Common myeloid progenitor, CD34-positive (primary cell): ENCODE results near the gene CLECL1.
"Not testable (repeated sequence)": the region's sequence is repeated elsewhere in the genome, so short reads cannot be mapped to it uniquely, and the experiment has no call there.

Experiments
- CTCF ChIA-PET: fragments of 350-600 bp; sonication (Branson Sonifier 250); formaldehyde crosslinking; loops from one replicate; lab custom pipeline; 2021; ENCODE audit warnings: antibody characterized with exemption; lab: Charles Lee
- POLR2A ChIA-PET: fragments of 350-600 bp; sonication (Branson Sonifier 250); formaldehyde crosslinking; loops from one replicate; lab custom pipeline; 2021; ENCODE audit warnings: antibody characterized with exemption; lab: Charles Lee
- DNase-seq, 3 donors: peaks; one replicate each; pipeline versions ENCODE4 v3.0.0 to v3.0.0-alpha.2; 2013
- H3K27ac ChIP-seq, 2 experiments: 1 replicate in 1 of 2; 2 replicates in 1 of 2; pipeline ENCODE4 v1.7.0; 2013; ENCODE audit warnings: inconsistent platforms in 2 of 2, low read length in 2 of 2, mild to moderate bottlenecking in 2 of 2, low read depth in 1 of 2, moderate library complexity in 1 of 2; ENCODE audit not compliant: severe bottlenecking in 2 of 2, insufficient read depth in 1 of 2, poor library complexity in 1 of 2
- H3K27me3 ChIP-seq, 5 experiments: replicated peaks in 2 of 5; 1 replicate in 3 of 5; 2 replicates in 2 of 5; pipeline versions ENCODE4 v1.6.1 to v1.7.0; 2013; ENCODE audit warnings: low read length in 4 of 5, mild to moderate bottlenecking in 2 of 5, moderate library complexity in 2 of 5, inconsistent platforms in 1 of 5; ENCODE audit not compliant: insufficient read depth in 5 of 5, control insufficient read depth in 4 of 5
- H3K36me3 ChIP-seq, 4 experiments: 1 replicate in 2 of 4; 2 replicates in 2 of 4; pipeline versions ENCODE4 v1.6.1 to v1.7.0; 2013; ENCODE audit warnings: low read length in 3 of 4, control low read depth in 1 of 4, mild to moderate bottlenecking in 1 of 4; ENCODE audit not compliant: control insufficient read depth in 4 of 4, insufficient read depth in 4 of 4
- H3K4me1 ChIP-seq, 4 experiments: 1 replicate in 3 of 4; 2 replicates in 1 of 4; pipeline versions ENCODE4 v1.6.1 to v1.7.1; 2013; ENCODE audit warnings: low read length in 3 of 4, mild to moderate bottlenecking in 3 of 4, control low read depth in 1 of 4, inconsistent platforms in 1 of 4, moderate library complexity in 1 of 4; ENCODE audit not compliant: control insufficient read depth in 4 of 4, insufficient read depth in 4 of 4; ENCODE audit errors: control extremely low read depth in 1 of 4
- H3K4me3 ChIP-seq, 7 experiments: 1 replicate in 4 of 7; 2 replicates in 3 of 7; pipeline versions ENCODE4 v1.5.1 to v1.7.0; 2013; ENCODE audit warnings: mild to moderate bottlenecking in 7 of 7, low read length in 6 of 7, moderate library complexity in 6 of 7, inconsistent platforms in 2 of 7, low read depth in 2 of 7, control low read depth in 1 of 7; ENCODE audit not compliant: insufficient read depth in 4 of 7, control insufficient read depth in 1 of 7; ENCODE audit errors: extremely low read depth in 1 of 7
- H3K9me3 ChIP-seq, 5 experiments: 1 replicate in 4 of 5; 2 replicates in 1 of 5; pipeline versions ENCODE4 v1.6.1 to v1.7.1; 2013; ENCODE audit warnings: low read length in 4 of 5, mild to moderate bottlenecking in 2 of 5, inconsistent platforms in 1 of 5, low read depth in 1 of 5, moderate library complexity in 1 of 5; ENCODE audit not compliant: control insufficient read depth in 4 of 5, insufficient read depth in 2 of 5; ENCODE audit errors: control extremely low read depth in 1 of 5
- WGBS: methylation state at CpG from one replicate; pipeline ENCODE4 v1.1.5; 2013; ENCODE audit not compliant: insufficient coverage; 5-methylcytosine and 5-hydroxymethylcytosine counted together

Gene CLECL1

DNA sequence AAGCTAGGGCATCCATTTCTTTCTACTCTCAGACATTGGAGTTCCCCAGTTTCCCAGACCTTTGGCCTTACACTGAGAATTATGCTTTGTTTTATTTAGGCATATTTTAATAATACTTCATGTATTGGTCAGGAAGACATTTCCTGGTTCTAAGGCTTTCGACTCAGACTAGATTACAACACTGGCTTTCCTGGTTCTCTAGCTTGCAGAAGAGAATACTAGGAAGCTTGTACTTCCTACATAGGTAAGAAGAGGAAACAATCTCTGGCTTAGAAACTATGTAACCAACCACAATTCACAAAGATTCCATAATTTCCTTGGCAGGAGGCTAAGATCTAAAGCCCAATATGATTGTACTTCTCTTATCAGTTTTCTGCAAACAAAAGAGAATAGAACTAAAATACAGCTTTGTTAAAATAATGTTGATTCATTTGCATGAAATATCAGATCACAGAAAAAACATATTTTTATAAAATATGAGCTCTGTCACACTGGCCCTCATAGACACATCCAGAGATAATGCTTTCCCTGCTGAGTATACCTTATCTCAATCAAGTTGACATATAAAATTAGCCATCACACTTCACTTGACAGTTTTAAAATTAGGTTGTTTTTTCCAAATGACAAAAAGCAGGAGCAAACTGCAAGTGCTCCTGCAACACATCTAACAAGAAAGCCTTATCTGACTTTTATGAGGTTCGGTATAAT, 32.8 kb downstream of the CLECL1 start:
- H3K27ac ChIP-seq = no peak overlapping the region
- H3K9me3 ChIP-seq = peaks cover 0 to 10% (median 0%) of the 10 kb centered on the region in 5 experiments
- POLR2A ChIA-PET = no interaction called here
- H3K36me3 ChIP-seq = peaks cover 2 to 14% (median 4%) of the 10 kb centered on the region in 4 experiments
- CTCF ChIA-PET = interaction anchor here (1.0 to 1.8 kb wide), 3 partner anchors 8 to 66 kb away, joined by 4 to 8 read pairs (median 5); no protein-coding TSS in a partner anchor
- no peak overlapping the region for H3K4me3 ChIP-seq
- peaks cover 2 to 39% (median 14%) of the 10 kb centered on the region in 4 experiments for H3K4me1 ChIP-seq
- H3K27me3 ChIP-seq = no peaks in the 10 kb centered on the region
- no peak for DNase-seq
- WGBS = 71% methylated on average over 1 of the region's 2 CpGs

DNA sequence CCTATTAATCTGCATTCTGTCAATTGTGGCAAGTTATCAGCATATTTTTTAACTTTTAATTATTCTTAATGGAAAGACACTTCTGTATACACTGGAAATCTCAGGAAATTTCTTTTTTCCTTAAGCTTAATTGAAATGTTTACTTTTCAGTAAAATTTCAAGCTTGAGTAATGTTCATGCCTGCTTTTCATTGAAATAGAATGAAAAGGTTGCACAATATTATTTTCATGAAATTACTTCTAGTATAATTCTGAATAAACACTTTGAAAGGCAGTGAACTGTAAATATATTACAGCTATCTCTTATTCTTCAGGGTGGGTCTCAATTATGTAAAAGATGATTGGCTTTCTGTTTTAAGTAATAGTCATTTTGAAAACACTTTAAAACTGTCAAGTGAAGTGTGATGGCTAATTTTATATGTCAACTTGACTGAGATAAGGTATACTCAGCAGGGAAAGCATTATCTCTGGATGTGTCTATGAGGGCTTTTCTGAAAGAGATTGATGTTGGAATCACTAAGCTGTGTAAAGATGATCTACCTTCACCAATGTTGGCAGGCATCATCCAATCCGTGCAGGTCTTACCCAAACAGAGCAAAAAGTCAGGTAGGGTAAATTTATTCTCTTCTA, 33.5 kb downstream of the CLECL1 start:
- Histone ChIP-seq H3K36me3 (peaks cover 7 to 17% (median 9%) of the 10 kb centered on the region in 4 experiments), H3K27me3 (no peaks in the 10 kb centered on the region), H3K4me3 (no peak overlapping the region), H3K9me3 (peaks cover 0 to 10% (median 0%) of the 10 kb centered on the region in 5 experiments), H3K4me1 (peaks cover 2 to 42% (median 16%) of the 10 kb centered on the region in 4 experiments), H3K27ac (no peak overlapping the region)
- WGBS = no CpG with 5 or more reads among the region's 1 CpG
- ChIA-PET POLR2A (no interaction called here), CTCF (interaction anchor here (1.0 to 1.8 kb wide), 3 partner anchors 9 to 65 kb away, joined by 4 to 8 read pairs (median 5); no protein-coding TSS in a partner anchor)
- no peak for DNase-seq

DNA sequence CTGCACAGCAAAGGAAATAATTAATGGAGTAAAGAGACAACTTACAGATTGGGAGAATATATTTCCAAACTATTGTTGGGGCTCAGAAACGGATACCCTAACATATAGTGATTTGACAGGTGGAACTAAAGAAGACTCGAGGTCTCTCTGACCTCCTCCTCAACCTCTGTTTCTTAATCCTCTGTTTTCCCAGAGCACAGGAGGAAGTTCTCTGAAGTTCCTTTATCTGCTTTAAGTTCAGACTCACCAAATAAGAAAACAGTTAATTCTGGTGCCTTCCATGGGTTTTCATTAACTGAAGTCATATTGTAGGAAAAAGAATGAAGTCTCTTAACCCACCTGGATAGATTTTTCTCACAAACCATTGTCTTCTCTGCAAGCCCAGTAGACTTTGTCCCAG, 34.2 kb downstream of the CLECL1 start:
- H3K9me3 ChIP-seq = peaks cover 0 to 10% (median 0%) of the 10 kb centered on the region in 5 experiments
- H3K27me3 ChIP-seq = no peaks in the 10 kb centered on the region
- no peak overlapping the region for H3K4me3 ChIP-seq
- peaks cover 2 to 47% (median 18%) of the 10 kb centered on the region in 4 experiments for H3K4me1 ChIP-seq
- H3K36me3 ChIP-seq = peaks cover 7 to 18% (median 13%) of the 10 kb centered on the region in 4 experiments
- no peak overlapping the region for H3K27ac ChIP-seq
- 94% methylated on average over 2 of the region's 2 CpGs for WGBS
- ChIA-PET CTCF (interaction anchor here (0.7 to 1.8 kb wide), 3 partner anchors 9 to 64 kb away, joined by 3 to 4 read pairs (median 3); no protein-coding TSS in a partner anchor), POLR2A (no interaction called here)
- no peak for DNase-seq

GRCh38 chr12:9697619-9698018, 35.3 kb downstream of the CLECL1 start:
- Histone ChIP-seq H3K27ac (no peak overlapping the region), H3K4me1 (peaks cover 2 to 41% (median 16%) of the 10 kb centered on the region in 4 experiments), H3K4me3 (no peak overlapping the region), H3K36me3 (peaks cover 9 to 28% (median 19%) of the 10 kb centered on the region in 4 experiments), H3K9me3 (peaks cover 0 to 10% (median 0%) of the 10 kb centered on the region in 5 experiments), H3K27me3 (no peaks in the 10 kb centered on the region)
- CTCF ChIA-PET = interaction anchor here (1.7 kb wide), 1 partner anchor 24 kb away, joined by 3 read pairs; no protein-coding TSS in a partner anchor
- no peak for DNase-seq
- POLR2A ChIA-PET = no interaction called here

DNA sequence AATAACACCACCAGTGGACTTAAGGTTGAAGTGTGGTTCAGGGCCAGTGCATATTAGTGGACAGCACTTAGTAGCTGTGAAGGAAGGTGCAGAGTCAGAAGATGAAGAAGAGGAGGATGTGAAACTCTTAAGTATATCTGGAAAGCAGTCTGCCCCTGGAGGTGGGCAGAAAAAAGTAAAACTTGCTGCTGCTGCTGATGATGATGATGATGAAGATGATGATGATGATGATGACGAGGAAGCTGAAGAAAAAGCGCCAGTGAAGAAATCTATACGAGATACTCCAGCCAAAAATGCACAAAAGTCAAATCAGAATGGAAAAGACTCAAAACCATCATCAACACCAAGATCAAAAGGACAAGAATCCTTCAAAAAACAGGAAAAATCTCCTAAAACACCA, 37.2 kb downstream of the CLECL1 start:
- H3K27ac ChIP-seq, H3K27me3 ChIP-seq, CTCF ChIA-PET, DNase-seq, H3K4me3 ChIP-seq, POLR2A ChIA-PET: not testable (repeated sequence)
- no CpG with 5 or more reads among the region's 3 CpGs for WGBS
- peaks cover 14 to 37% (median 23%) of the 10 kb centered on the region in 4 experiments for H3K36me3 ChIP-seq
- peaks cover 0 to 10% (median 0%) of the 10 kb centered on the region in 5 experiments for H3K9me3 ChIP-seq
- H3K4me1 ChIP-seq = peaks cover 0 to 28% (median 8%) of the 10 kb centered on the region in 4 experiments

GRCh38 chr12:9695150-9695549, 37.7 kb downstream of the CLECL1 start:
- H3K27me3 ChIP-seq, CTCF ChIA-PET, H3K4me3 ChIP-seq, H3K27ac ChIP-seq, POLR2A ChIA-PET: not testable (repeated sequence)
- peak in 2 of 3 donors; percentile 18 to 20 for DNase-seq
- Histone ChIP-seq H3K4me1 (peaks cover 0 to 23% (median 8%) of the 10 kb centered on the region in 4 experiments), H3K36me3 (peaks cover 17 to 41% (median 24%) of the 10 kb centered on the region in 4 experiments), H3K9me3 (peaks cover 0 to 10% (median 0%) of the 10 kb centered on the region in 5 experiments)
- 90% methylated on average over 9 of the region's 9 CpGs for WGBS
